Measurements from ENCODE around the gene ZNF202.
"Not testable (repeated sequence)": the region's sequence is repeated elsewhere in the genome, so short reads cannot be mapped to it uniquely, and the experiment has no call there.

ZNF202 gene

DNA sequence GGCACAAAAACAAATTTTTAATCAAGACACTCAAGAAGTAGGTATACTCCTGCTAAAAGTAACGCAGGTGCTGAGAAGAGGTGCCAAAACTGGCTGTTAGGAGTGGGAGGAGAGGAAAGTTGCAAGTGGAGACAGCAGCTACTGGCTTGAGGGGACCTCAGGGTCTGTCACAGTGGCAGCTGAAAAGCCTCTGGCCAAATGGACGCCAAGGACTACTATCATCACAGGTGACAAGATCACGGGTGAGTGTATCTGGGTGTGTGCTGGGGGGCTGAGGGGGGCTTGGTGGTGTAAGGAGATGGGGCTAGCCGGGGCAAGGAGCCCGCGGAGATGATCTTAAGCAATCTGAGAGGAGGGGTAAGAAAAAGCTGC, 687 bp downstream of the ZNF202 start:
- Histone ChIP-seq H3K4me1 (ENCODE audit: insufficient read depth, low read length) (peaks cover 28% of the 10 kb centered on the region), H3K9ac (ENCODE audit: low read depth, low read length) (peak overlapping the region; percentile 81), H3K27ac (ENCODE audit: low read depth, low read length) (peak overlapping the region; percentile 97), H3K27me3 (ENCODE audit: insufficient read depth, low read length) (no peaks in the 10 kb centered on the region), H3K9me3 (ENCODE audit: insufficient read depth, low read depth, low read length) (peaks cover 19% of the 10 kb centered on the region), H3K36me3 (ENCODE audit: insufficient read depth, low read length) (peaks cover 45% of the 10 kb centered on the region), H3K4me3 (ENCODE audit: low read length) (peak overlapping the region; percentile 95)
- WGBS = under 1% methylated on average over 6 of the region's 6 CpGs

DNA sequence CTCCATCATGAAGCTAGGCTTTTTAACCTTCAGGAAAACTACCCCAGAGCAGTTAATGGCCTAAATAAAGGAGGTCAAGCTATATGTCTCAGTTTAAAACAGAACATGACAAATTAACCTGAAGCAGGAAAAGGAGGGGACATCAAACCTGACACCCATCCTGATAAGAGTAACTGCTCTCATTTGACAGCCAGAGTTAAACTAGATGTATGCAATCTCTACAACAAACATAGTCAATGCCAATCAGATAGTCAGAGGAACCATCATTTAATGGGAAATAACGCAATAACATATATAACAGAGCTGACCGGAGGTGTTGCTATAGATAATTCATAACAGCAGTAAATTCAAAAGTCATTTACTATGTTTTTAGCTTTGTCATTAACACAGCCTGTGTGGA, 3.1 kb downstream of the ZNF202 start:
- 78% methylated on average over 2 of the region's 2 CpGs for WGBS
- peaks cover 19% of the 10 kb centered on the region for H3K9me3 ChIP-seq (ENCODE audit: insufficient read depth, low read depth, low read length)
- H3K9ac ChIP-seq (ENCODE audit: low read depth, low read length) = no peak overlapping the region
- peaks cover 7% of the 10 kb centered on the region for H3K4me1 ChIP-seq (ENCODE audit: insufficient read depth, low read length)
- no peak overlapping the region for H3K27ac ChIP-seq (ENCODE audit: low read depth, low read length)
- H3K27me3 ChIP-seq (ENCODE audit: insufficient read depth, low read length) = no peaks in the 10 kb centered on the region
- H3K4me3 ChIP-seq (ENCODE audit: low read length) = no peak overlapping the region
- H3K36me3 ChIP-seq (ENCODE audit: insufficient read depth, low read length) = peaks cover 68% of the 10 kb centered on the region

DNA sequence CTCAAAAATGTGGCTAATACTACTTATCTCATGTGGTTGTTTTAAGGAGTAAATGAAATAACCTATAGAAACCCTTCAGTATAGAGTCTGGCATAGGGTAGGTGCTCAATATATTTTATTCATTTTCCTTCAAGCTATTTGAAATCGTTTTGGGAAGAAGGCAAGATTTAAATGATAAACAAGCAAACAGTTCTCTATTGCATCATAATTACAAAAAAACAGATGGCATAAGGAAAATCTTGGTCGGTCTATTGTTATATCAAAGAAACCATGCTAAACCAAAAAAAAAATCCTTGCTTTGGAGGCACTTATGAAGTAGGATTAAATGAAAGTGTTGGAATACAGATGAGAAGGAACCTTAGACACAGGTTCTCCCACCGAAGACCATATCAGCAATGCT, 4.7 kb downstream of the ZNF202 start:
- peaks cover 82% of the 10 kb centered on the region for H3K36me3 ChIP-seq (ENCODE audit: insufficient read depth, low read length)

DNA sequence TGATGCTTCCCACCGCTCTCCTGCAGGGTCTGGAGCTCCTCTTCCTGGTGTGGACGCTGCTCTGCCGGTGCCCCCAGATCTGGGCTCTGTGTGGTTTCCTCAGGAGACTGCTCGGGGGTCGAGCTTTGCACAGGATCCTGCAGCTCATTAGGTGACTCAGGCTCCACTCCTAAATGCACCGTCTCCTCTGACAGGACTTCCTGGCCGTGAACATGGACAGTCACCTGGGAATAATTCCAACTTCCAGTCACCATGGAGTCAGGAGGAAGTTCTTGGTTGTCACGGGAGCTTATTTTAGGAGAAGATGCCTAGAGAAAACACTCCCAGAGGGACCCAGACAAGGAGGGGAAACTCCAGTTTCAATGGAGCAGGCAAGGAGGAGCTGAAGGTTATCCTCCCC, 11.9 kb downstream of the ZNF202 start:
- Histone ChIP-seq H3K36me3 (ENCODE audit: insufficient read depth, low read length) (peaks cover 96% of the 10 kb centered on the region), H3K27me3 (ENCODE audit: insufficient read depth, low read length) (no peaks in the 10 kb centered on the region), H3K27ac (ENCODE audit: low read depth, low read length) (no peak overlapping the region), H3K9me3 (ENCODE audit: insufficient read depth, low read depth, low read length) (0 out of 2 replicates have a peak, but pooled peaks cover 2% of the 10 kb centered on the region), H3K4me1 (ENCODE audit: insufficient read depth, low read length) (no peaks in the 10 kb centered on the region), H3K4me3 (ENCODE audit: low read length) (no peak overlapping the region), H3K9ac (ENCODE audit: low read depth, low read length) (no peak overlapping the region)
- 96% methylated on average over 8 of the region's 8 CpGs for WGBS

More for the DNA sequence above, 4.7 kb downstream of the ZNF202 start:
- 100% methylated on average over 1 of the region's 3 CpGs for WGBS
- Histone ChIP-seq H3K9me3 (ENCODE audit: insufficient read depth, low read depth, low read length) (peaks cover 19% of the 10 kb centered on the region), H3K27me3 (ENCODE audit: insufficient read depth, low read length) (no peaks in the 10 kb centered on the region), H3K9ac (ENCODE audit: low read depth, low read length) (no peak overlapping the region), H3K27ac (ENCODE audit: low read depth, low read length) (no peak overlapping the region), H3K4me1 (ENCODE audit: insufficient read depth, low read length) (0 out of 2 replicates have a peak, but pooled peaks cover 4% of the 10 kb centered on the region), H3K4me3 (ENCODE audit: low read length) (no peak overlapping the region)

DNA sequence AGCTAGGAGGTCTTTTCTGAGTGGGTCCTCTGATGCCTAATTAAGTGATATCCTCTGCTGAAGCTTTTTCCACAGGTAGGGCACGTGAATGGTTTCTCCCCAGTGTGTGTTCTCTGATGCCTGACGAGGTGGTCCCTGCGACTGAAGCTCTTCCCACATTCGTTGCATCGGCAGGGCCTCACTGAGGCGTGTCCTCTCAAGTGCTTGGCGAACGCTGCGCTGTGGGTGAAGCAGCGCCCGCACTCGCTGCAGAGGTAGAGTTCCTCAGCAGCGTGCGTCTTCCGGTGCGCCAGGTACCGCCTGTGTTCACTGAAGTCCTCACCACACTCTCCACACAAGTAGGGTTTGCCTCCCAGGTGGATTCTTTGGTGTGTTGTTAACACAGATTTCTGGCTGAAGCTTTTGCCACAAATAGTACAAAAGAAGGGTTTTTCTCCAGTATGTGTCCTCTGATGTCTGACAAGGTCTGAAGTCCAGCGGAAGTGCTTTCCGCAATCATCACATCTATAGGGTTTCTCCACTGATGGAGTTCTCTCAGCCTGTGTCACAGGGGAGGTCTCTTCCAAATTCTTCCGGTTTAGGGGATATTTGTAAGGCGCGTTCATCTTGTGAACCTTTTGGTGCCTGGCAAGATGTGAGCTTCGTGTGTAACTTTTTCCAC, 15.3 kb downstream of the ZNF202 start:
- peaks cover 82% of the 10 kb centered on the region for H3K36me3 ChIP-seq (ENCODE audit: insufficient read depth, low read length)
- no peaks in the 10 kb centered on the region for H3K27me3 ChIP-seq (ENCODE audit: insufficient read depth, low read length)
- H3K27ac ChIP-seq (ENCODE audit: low read depth, low read length) = no peak overlapping the region
- no peak overlapping the region for H3K4me3 ChIP-seq (ENCODE audit: low read length)
- no peak overlapping the region for H3K9ac ChIP-seq (ENCODE audit: low read depth, low read length)
- H3K4me1 ChIP-seq (ENCODE audit: insufficient read depth, low read length) = no peaks in the 10 kb centered on the region
- 0 out of 2 replicates have a peak, but pooled peaks cover 2% of the 10 kb centered on the region for H3K9me3 ChIP-seq (ENCODE audit: insufficient read depth, low read depth, low read length)
- WGBS = 95% methylated on average over 23 of the region's 23 CpGs

DNA sequence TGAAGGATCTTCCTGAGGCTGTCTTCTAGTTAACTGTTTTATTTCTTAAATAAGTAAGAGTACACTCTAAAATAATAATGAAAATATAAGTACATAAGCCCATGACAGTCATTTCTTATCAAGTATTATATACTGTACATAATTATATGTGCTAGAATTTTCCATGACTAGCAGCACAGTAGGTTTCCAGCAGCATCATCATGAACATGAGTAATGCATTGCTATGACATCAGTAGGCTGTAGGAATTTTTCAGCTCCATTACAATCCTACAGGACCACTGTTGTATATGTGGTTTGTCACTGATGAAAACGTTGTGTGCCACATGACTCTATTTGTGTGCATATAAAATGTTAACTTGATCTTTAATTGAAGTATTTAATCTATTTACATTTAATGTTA, 22.0 kb downstream of the ZNF202 start:
- WGBS = no CpG with 5 or more reads among the region's 1 CpG
- no peaks in the 10 kb centered on the region for H3K27me3 ChIP-seq (ENCODE audit: insufficient read depth, low read length)

DNA sequence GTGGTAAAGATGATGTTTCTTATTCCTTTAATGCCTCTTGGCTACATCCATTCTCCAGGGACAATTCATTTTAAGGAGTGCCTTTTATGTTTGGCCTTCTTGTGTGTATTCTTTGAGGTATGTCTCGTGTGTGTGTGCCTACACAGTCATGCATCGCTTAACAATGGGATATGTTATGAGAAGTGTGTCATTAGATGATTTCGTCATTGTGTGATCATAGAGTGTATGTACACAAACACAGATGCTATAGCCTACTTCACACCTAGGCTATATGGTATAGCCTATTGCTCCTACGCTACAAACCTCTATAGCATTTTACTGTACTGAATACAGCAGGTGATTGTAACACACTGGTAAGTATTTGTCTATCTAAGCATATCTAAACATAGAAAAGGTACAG, 23.0 kb downstream of the ZNF202 start:
- 97% methylated on average over 3 of the region's 4 CpGs for whole genome bisulfite sequencing
- Histone ChIP-seq H3K9me3 (ENCODE audit: insufficient read depth, low read depth, low read length) (no peaks in the 10 kb centered on the region), H3K4me1 (ENCODE audit: insufficient read depth, low read length) (no peaks in the 10 kb centered on the region), H3K4me3 (ENCODE audit: low read length) (no peak overlapping the region), H3K9ac (ENCODE audit: low read depth, low read length) (no peak overlapping the region), H3K27me3 (ENCODE audit: insufficient read depth, low read length) (no peaks in the 10 kb centered on the region), H3K36me3 (ENCODE audit: insufficient read depth, low read length) (peaks cover 5% of the 10 kb centered on the region), H3K27ac (ENCODE audit: low read depth, low read length) (no peak overlapping the region)

More for the DNA sequence above, 22.0 kb downstream of the ZNF202 start:
- no peak overlapping the region for H3K9ac ChIP-seq (ENCODE audit: low read depth, low read length)
- H3K4me3 ChIP-seq (ENCODE audit: low read length) = no peak overlapping the region
- no peak overlapping the region for H3K27ac ChIP-seq (ENCODE audit: low read depth, low read length)
- H3K4me1 ChIP-seq (ENCODE audit: insufficient read depth, low read length) = no peaks in the 10 kb centered on the region
- peaks cover 15% of the 10 kb centered on the region for H3K36me3 ChIP-seq (ENCODE audit: insufficient read depth, low read length)
- H3K9me3 ChIP-seq (ENCODE audit: insufficient read depth, low read depth, low read length) = no peaks in the 10 kb centered on the region

DNA sequence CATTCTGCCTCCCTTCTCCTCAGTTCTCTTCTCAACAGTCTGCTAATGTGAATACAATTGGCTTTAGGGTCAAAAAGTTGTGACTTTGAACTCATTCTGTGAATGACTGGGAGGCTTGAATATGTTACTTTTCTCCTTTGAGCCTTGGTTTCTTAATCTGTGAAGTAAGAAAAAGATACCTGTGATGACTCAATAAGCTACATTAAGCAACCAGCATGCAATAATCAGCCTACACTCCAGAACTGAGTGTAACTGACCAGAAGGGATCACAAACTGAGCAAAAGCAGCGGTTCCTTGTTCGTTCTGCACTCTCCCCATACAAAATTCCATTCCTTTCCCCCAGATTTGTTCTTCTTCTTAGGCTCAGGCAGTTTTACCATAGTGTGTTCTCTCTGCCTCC, 23.4 kb downstream of the ZNF202 start:
- Histone ChIP-seq H3K4me1 (ENCODE audit: insufficient read depth, low read length) (no peaks in the 10 kb centered on the region), H3K4me3 (ENCODE audit: low read length) (no peak overlapping the region), H3K27ac (ENCODE audit: low read depth, low read length) (no peak overlapping the region), H3K9ac (ENCODE audit: low read depth, low read length) (no peak overlapping the region), H3K27me3 (ENCODE audit: insufficient read depth, low read length) (no peaks in the 10 kb centered on the region), H3K36me3 (ENCODE audit: insufficient read depth, low read length) (peaks cover 1% of the 10 kb centered on the region; the same call in 1 of the 2 replicates), H3K9me3 (ENCODE audit: insufficient read depth, low read depth, low read length) (no peaks in the 10 kb centered on the region)
- WGBS = 94% methylated on average over 2 of the region's 2 CpGs

DNA sequence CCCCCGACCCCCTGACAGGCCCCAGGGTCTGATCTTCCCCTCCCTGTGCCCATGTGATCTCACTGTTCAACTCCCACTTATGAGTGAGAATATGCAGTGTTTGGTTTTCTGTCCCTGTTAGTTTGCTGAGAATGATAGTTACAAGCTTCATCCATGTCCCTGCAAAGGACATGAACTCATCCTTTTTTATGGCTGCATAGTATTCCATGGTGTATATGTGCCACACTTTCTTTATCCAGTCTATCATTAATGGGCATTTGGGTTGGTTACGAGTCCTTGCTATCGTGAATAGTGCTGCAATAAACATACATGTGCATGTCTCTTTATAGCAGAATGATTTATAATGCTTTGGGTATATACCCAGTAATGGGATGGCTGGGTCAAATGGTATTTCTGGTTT, 28.8 kb downstream of the ZNF202 start:
- not testable (repeated sequence) for H3K4me3 ChIP-seq (ENCODE audit: low read length); H3K36me3 ChIP-seq (ENCODE audit: insufficient read depth, low read length); H3K27ac ChIP-seq (ENCODE audit: low read depth, low read length); H3K9ac ChIP-seq (ENCODE audit: low read depth, low read length); H3K4me1 ChIP-seq (ENCODE audit: insufficient read depth, low read length); H3K9me3 ChIP-seq (ENCODE audit: insufficient read depth, low read depth, low read length); H3K27me3 ChIP-seq (ENCODE audit: insufficient read depth, low read length)
- WGBS = 93% methylated on average over 3 of the region's 3 CpGs

DNA sequence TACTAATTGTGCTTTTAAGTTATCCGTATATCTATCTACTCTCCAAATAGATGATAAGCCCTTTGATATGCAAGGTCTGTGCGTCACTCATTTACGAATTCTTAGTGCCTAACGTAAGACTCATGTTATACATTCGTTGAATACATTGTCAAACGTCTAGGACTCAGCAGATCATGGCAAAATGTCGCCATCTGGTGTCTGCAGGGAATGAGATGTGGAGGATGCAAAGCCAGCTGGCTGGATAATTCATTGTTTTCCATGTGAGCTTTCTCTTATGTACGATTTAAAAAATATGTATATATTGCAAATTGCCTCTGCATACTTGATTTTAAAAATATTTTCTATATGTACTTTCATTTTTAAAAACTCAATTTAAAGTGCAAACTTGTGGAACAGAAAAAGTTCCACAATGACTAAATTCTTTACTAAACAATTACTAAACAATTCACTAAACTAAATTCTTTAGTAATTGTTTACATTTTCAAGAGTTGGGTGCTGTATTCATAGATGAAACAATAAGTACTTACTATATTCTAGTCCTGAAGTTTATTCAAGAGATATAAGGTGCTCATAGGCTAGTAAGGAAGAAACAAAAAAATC, 33.8 kb downstream of the ZNF202 start:
- no peaks in the 10 kb centered on the region for H3K27me3 ChIP-seq (ENCODE audit: insufficient read depth, low read length)
- H3K27ac ChIP-seq (ENCODE audit: low read depth, low read length) = no peak overlapping the region
- no peaks in the 10 kb centered on the region for H3K4me1 ChIP-seq (ENCODE audit: insufficient read depth, low read length)
- no peaks in the 10 kb centered on the region for H3K9me3 ChIP-seq (ENCODE audit: insufficient read depth, low read depth, low read length)
- no peaks in the 10 kb centered on the region for H3K36me3 ChIP-seq (ENCODE audit: insufficient read depth, low read length)
- WGBS = 14% methylated on average over 7 of the region's 8 CpGs
- H3K4me3 ChIP-seq (ENCODE audit: low read length) = no peak overlapping the region
- H3K9ac ChIP-seq (ENCODE audit: low read depth, low read length) = no peak overlapping the region

DNA sequence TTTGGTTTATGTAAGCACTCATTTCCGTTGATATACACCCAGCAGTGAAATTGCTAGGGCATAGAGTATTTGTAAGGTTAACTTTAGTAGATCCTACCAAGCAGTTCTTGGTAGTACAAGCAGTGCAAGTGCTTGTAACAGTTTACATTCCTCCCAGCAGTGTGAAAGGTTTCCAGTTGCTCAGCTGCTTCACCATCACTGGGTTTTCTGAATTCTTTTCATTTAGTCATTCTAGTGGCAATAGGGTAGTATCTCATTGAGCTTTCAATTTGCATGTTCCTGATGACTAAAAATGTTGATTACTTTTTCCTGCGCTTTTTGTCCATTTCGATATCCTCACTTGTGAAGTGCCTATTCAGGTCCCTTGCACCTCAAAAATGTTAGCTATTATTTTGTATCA, 34.3 kb downstream of the ZNF202 start:
- Histone ChIP-seq H3K27ac (ENCODE audit: low read depth, low read length) (no peak overlapping the region), H3K4me3 (ENCODE audit: low read length) (no peak overlapping the region), H3K9ac (ENCODE audit: low read depth, low read length) (no peak overlapping the region), H3K27me3 (ENCODE audit: insufficient read depth, low read length) (no peaks in the 10 kb centered on the region), H3K4me1 (ENCODE audit: insufficient read depth, low read length) (no peaks in the 10 kb centered on the region), H3K36me3 (ENCODE audit: insufficient read depth, low read length) (no peaks in the 10 kb centered on the region), H3K9me3 (ENCODE audit: insufficient read depth, low read depth, low read length) (no peaks in the 10 kb centered on the region)
- 97% methylated on average over 3 of the region's 3 CpGs for WGBS
